Natural killer cell (primary cell): ENCODE data around the gene TSPOAP1. TPM values are rescaled to one million over a fixed set of nuclear protein-coding genes. Genes with fewer than 3 reads are reported as not detected.
A peak's percentile ranks its signal among the peaks of the same experiment; 100 is the strongest.

Source experiments
- ATAC-seq, 3 donors: fragments of 150-1000 bp in 2 of 3; fragments of 200-7000 bp in 1 of 3; cut with Tn5 transposase; 1 replicate in 1 of 3; 2 replicates in 2 of 3; pipeline ENCODE4 v1.10.0; 2021; ENCODE audit warnings: mild to moderate bottlenecking in 2 of 3, moderate library complexity in 2 of 3
- DNase-seq, 2 donors: peaks; one replicate each; pipeline versions ENCODE4 v3.0.0 to v3.0.0-alpha.2; 2013 to 2021; ENCODE audit warnings: mixed read lengths in 1 of 2
- H3K27ac ChIP-seq: one replicate; pipeline ENCODE4 v1.5.1; 2013; ENCODE audit warnings: mild to moderate bottlenecking, low read length
- H3K27me3 ChIP-seq: one replicate; pipeline ENCODE4 v1.6.1; 2013; ENCODE audit warnings: low read length; ENCODE audit not compliant: control insufficient read depth, insufficient read depth
- H3K36me3 ChIP-seq: one replicate; pipeline ENCODE4 v1.6.1; 2013; ENCODE audit warnings: low read length; ENCODE audit not compliant: control insufficient read depth, insufficient read depth
- H3K4me1 ChIP-seq: one replicate; pipeline ENCODE4 v1.6.1; 2013; ENCODE audit warnings: low read length; ENCODE audit not compliant: control insufficient read depth, insufficient read depth
- H3K4me3 ChIP-seq: one replicate; pipeline ENCODE4 v1.5.1; 2013; ENCODE audit warnings: low read length
- H3K9me3 ChIP-seq: one replicate; pipeline ENCODE4 v1.6.1; 2013; ENCODE audit warnings: low read length; ENCODE audit not compliant: control insufficient read depth, insufficient read depth
- H3K27ac Mint-ChIP-seq, 2 donors: one replicate each; pipeline ENCODE4 v1.8.0; 2022; ENCODE audit warnings: mild to moderate bottlenecking in 2 of 2, mixed read lengths in 2 of 2, moderate library complexity in 1 of 2
- H3K27me3 Mint-ChIP-seq, 2 donors: one replicate each; pipeline ENCODE4 v1.8.0; 2022; ENCODE audit warnings: low read depth in 2 of 2, mixed read lengths in 2 of 2
- H3K36me3 Mint-ChIP-seq: one replicate; pipeline ENCODE4 v1.8.0; 2022; ENCODE audit warnings: mixed read lengths
- H3K4me1 Mint-ChIP-seq, 2 donors: one replicate each; pipeline ENCODE4 v1.8.0; 2022; ENCODE audit warnings: mixed read lengths in 2 of 2
- H3K4me3 Mint-ChIP-seq: one replicate; pipeline ENCODE4 v1.8.0; 2022; ENCODE audit warnings: mild to moderate bottlenecking, moderate library complexity, mixed read lengths
- H3K9me3 Mint-ChIP-seq, 2 donors: one replicate each; pipeline ENCODE4 v1.8.0; 2022; ENCODE audit warnings: mixed read lengths in 2 of 2
- whole genome bisulfite sequencing: methylation state at CpG from one replicate; pipeline ENCODE4 v1.1.7; 2013; ENCODE audit warnings: missing lambda C conversion rate; ENCODE audit not compliant: insufficient coverage; 5-methylcytosine and 5-hydroxymethylcytosine counted together
- intact Hi-C: fragments of 100-400 bp; cut with micrococcal nuclease; formaldehyde crosslinking; loops from one replicate; pipeline ENCODE4 v1.14.2; 2022
- total RNA-seq, 4 donors: library from RNA; stranded (reverse); fragments of 120-200 nt in 1 of 4; gene quantifications; one replicate each; pipeline versions ENCODE4 v1.2.3 to v1.2.4, GENCODE V29; 2013 to 2022
- TF ChIP-seq, protein P1 (sequence below): fragments of 200-600 bp; IDR thresholded peaks from one replicate; pipeline ENCODE4 v1.8.0; 2022; ENCODE audit warnings: antibody characterized with exemption

Gene TSPOAP1
- total RNA-seq, 3 donors from 2014 or later (not counting 1 experiment from before 2014, with no cell fraction given) = 176 to 282 (median 246) TPM

GRCh38 chr17:58334256-58334655, 5.7 kb upstream of the TSPOAP1 start:
- peak overlapping the region; percentile 94 for H3K4me3 ChIP-seq
- Mint-ChIP-seq H3K4me1 (peaks cover 74 to 92% of the 10 kb centered on the region in 2 donors), H3K36me3 (peaks cover 7% of the 10 kb centered on the region), H3K27me3 (no peaks in the 10 kb centered on the region), H3K9me3 (no peaks in the 10 kb centered on the region), H3K4me3 (peak overlapping the region; percentile 90), H3K27ac (peak overlapping the region; percentile 87 to 93)
- intact Hi-C loops = no loop called here
- no peaks in the 10 kb centered on the region for H3K9me3 ChIP-seq
- no peaks in the 10 kb centered on the region for H3K27me3 ChIP-seq
- ATAC-seq = no peak
- WGBS = 26% methylated on average over 5 of the region's 5 CpGs
- H3K36me3 ChIP-seq = peaks cover 23% of the 10 kb centered on the region
- TF ChIP-seq, protein P1, sequence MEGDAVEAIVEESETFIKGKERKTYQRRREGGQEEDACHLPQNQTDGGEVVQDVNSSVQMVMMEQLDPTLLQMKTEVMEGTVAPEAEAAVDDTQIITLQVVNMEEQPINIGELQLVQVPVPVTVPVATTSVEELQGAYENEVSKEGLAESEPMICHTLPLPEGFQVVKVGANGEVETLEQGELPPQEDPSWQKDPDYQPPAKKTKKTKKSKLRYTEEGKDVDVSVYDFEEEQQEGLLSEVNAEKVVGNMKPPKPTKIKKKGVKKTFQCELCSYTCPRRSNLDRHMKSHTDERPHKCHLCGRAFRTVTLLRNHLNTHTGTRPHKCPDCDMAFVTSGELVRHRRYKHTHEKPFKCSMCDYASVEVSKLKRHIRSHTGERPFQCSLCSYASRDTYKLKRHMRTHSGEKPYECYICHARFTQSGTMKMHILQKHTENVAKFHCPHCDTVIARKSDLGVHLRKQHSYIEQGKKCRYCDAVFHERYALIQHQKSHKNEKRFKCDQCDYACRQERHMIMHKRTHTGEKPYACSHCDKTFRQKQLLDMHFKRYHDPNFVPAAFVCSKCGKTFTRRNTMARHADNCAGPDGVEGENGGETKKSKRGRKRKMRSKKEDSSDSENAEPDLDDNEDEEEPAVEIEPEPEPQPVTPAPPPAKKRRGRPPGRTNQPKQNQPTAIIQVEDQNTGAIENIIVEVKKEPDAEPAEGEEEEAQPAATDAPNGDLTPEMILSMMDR = no peak
- no peak for DNase-seq
- peaks cover 64% of the 10 kb centered on the region for H3K4me1 ChIP-seq
- H3K27ac ChIP-seq = peak overlapping the region; percentile 99

GRCh38 chr17:58333736-58334207, 5.2 kb upstream of the TSPOAP1 start:
- Histone ChIP-seq H3K27me3 (no peaks in the 10 kb centered on the region), H3K27ac (peak overlapping the region; percentile 99), H3K4me3 (peak overlapping the region; percentile 94), H3K4me1 (peaks cover 64% of the 10 kb centered on the region), H3K9me3 (no peaks in the 10 kb centered on the region), H3K36me3 (peaks cover 23% of the 10 kb centered on the region)
- peaks cover 75 to 92% of the 10 kb centered on the region in 2 donors for H3K4me1 Mint-ChIP-seq
- intact Hi-C loops = no loop called here
- under 1% methylated on average over 6 of the region's 6 CpGs for WGBS
- no peaks in the 10 kb centered on the region for H3K27me3 Mint-ChIP-seq
- peaks cover 7% of the 10 kb centered on the region for H3K36me3 Mint-ChIP-seq
- ATAC-seq = no peak
- H3K4me3 Mint-ChIP-seq = peak overlapping the region; percentile 90
- DNase-seq = peak; percentile 25 to 45
- H3K9me3 Mint-ChIP-seq = no peaks in the 10 kb centered on the region
- TF ChIP-seq, protein P1 = no peak
- H3K27ac Mint-ChIP-seq = peak overlapping the region; percentile 87 to 93

DNA sequence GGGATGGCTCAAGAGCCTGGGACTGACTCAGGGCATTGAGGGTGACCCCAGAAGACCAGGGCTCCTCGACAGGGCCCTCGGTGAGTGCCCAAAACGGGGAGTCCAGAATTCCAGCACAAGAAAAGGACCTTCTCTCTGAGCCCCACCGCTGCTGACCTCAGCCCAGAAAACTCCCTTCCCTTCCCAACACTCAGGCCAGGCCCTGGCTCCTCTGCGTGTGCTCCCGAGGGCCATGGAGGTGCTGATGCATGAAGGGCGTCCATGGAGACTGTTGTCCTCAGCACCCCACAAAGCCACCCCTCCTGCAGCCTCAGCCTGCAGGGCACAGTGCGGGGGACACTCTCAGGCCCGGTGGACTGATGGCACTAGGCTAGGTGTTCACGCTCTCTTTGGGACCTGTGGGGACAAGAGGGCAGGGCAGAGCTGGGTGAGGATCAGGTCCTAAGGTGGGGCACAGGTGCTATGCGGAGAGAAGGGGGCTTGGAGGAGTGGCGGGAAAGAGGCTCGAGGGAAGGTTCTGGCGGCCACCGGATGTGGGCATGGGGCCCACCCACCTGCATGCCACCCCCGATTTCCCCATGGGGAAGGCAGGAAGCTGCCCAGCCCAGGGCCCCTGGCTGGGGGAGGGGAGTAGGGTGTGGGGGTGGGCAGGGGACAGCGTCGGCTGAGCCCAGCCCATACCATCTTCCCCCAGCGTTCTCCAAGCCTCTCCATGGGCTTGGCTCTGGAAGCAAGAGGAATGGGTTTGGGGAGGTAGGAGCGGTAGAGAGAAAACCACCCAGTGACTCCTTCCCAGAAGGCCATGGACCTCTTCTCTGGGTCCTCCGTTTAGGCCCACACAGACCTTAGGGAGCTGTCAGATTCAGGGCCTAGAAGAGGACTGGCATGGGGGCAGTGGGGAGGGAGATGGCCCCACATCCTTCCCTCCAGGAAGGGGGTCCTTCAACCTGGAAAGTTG, 4.5 kb upstream of the TSPOAP1 start:
- Mint-ChIP-seq H3K27ac (peak overlapping the region; percentile 87 to 93), H3K36me3 (peaks cover 7% of the 10 kb centered on the region), H3K4me3 (peak overlapping the region; percentile 90), H3K9me3 (no peaks in the 10 kb centered on the region), H3K4me1 (peaks cover 74 to 92% of the 10 kb centered on the region in 2 donors), H3K27me3 (no peaks in the 10 kb centered on the region)
- DNase-seq (peak; percentile 33 to 61), ATAC-seq (no peak)
- WGBS = under 1% methylated on average over 18 of the region's 21 CpGs
- intact Hi-C loops = no loop called here
- Histone ChIP-seq H3K27me3 (no peaks in the 10 kb centered on the region), H3K36me3 (peaks cover 23% of the 10 kb centered on the region), H3K27ac (peak overlapping the region; percentile 99), H3K9me3 (no peaks in the 10 kb centered on the region), H3K4me1 (peaks cover 64% of the 10 kb centered on the region), H3K4me3 (peak overlapping the region; percentile 94)
- TF ChIP-seq, protein P1 = no peak
